LNCAP (cell line): ENCODE measurements around the gene CPNE5.

Experiments
- CTCF ChIP-seq: fragments of 450-650 bp; IDR thresholded peaks from 2 replicates; pipeline ENCODE4 v1.5.1; 2017; ENCODE audit warnings: mild to moderate bottlenecking

The CPNE5 gene

GRCh38 chr6:36830577-36830976, 8.7 kb downstream of the CPNE5 start:
- no peak for TF ChIP-seq CTCF

DNA sequence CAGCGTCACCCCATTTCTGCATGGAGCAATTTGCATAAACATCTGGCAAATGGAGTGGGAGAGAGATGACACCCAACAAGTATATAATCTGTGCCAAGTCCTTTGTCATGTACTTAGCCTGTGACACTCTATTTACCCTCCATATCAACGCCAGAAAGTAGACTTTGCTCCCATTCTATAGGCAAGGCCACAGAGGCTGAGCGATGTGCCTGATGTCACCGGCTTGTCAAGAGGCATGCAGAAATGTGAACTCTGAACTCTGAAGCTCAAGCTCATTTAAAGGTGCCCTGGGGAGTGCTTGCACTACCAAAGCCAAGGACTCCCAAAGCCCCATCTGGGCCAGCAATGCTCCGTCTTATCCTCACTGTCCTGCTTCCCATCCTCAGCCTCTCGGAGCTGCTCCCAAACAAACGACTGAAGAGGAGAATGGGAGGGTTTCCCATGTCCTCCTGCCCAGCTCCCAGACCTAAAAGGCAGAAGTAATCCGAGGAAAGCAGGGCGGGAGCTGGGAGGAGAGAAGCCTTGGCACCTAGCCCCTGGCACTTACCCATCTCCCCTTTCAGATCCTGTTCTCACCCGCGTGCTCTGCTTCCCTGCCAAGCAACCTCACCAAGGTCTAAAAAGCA, 9.2 kb downstream of the CPNE5 start:
- no peak for TF ChIP-seq CTCF

DNA sequence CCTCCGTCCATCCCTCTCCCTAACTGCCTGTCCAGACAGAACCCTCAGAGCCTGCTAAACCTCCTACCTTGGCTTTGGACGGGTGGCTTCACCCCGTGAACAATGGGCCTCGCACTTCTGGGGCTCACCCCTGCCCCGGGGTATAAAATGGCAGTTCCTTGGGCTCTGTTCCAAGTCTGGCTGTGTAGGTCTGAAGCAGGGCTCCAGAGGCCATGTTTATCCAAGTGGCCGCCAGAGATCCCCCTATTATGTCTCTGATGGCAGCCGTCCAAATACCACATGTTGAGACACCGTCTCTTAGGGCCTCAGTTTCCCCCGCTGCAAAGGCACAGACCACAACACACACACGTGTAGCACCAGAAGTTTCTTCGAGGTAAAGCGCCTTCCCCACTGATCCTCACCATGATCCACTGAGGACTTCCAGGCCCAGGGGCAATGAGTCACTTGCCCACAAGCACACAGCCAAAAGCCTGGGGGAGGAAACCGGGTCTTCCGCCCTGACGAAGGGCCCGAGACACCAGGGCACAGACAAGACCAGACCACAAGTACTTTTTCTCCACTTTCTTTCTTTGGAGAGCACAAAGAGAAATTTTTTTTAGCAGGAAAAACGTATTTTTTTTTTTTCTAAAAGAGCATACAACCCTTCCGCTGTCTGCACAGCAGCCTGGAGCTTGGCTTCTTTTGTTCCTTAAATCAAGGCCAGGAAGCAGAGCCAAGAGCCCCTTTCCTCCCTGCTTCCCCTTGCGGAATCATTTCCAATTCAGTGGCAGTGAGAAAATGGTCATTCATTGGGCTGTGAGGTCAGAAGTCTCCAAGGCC, 11.8 kb downstream of the CPNE5 start:
- TF ChIP-seq CTCF, result no peak

DNA sequence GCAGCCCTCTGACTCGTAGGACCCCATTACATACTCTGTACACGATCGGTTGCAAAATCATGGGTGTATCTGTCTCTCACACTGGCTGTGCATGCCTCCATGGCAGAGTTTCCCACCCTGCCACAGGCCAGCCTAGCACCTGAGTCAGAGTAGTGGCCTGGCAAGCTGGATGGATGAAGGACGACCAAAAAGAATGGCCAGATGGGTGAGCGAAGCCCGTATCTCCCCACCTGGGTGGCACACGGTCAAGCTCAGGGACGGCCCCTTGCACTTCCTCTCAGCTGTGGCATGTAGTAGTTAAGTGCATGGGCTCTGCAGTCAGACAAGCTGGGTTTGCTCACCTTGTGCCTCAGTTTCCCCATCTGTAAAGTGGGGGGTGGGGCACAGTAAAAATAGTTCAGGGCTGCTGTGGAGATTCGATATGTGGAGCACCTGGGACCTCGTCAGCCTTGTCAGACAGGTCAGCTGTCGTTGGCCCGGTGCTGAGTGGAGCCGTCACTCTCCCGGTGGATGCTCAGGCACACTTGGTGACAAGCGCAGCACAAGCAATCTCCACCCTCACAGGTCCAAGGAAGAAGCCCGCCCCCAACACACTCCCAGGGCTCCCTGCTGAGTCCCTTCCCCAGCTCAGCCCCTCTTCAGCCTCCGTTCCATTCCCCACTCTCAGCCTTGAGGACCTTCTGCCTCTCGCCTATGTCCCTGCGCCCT, 12.6 kb downstream of the CPNE5 start:
- TF ChIP-seq CTCF, result no peak

- TF ChIP-seq CTCF, result no peak
Observed at GRCh38 chr6:36825994-36826393, 13.2 kb downstream of the CPNE5 start.

GRCh38 chr6:36825452-36825851, 13.8 kb downstream of the CPNE5 start:
- no peak for TF ChIP-seq CTCF

GRCh38 chr6:36824253-36824652, 15.0 kb downstream of the CPNE5 start:
- no peak for TF ChIP-seq CTCF
